Liver (tissue), 9 donors: ENCODE data around the gene CSF2RB. TPM values are rescaled to one million over a fixed set of nuclear protein-coding genes. Genes with fewer than 3 reads are reported as not detected.

Source experiments
- DNase-seq: peaks from one replicate; pipeline ENCODE4 v3.0.0-alpha.2; 2017; ENCODE audit warnings: low spot score
- H3K27ac ChIP-seq, 2 donors: one replicate each; pipeline ENCODE4 v1.7.0; 2013; ENCODE audit warnings: inconsistent platforms in 2 of 2, low read length in 2 of 2, control low read depth in 1 of 2, low read depth in 1 of 2, mild to moderate bottlenecking in 1 of 2
- H3K27me3 ChIP-seq, 4 donors: one replicate each; pipeline versions ENCODE4 v1.6.1 to v1.7.0; 2013; ENCODE audit warnings: low read length in 3 of 4, inconsistent platforms in 1 of 4, mild to moderate bottlenecking in 1 of 4, moderate library complexity in 1 of 4; ENCODE audit not compliant: control insufficient read depth in 4 of 4, insufficient read depth in 4 of 4
- H3K36me3 ChIP-seq, 4 donors: one replicate each; pipeline versions ENCODE4 v1.6.1 to v1.7.0; 2013; ENCODE audit warnings: low read length in 3 of 4, mild to moderate bottlenecking in 3 of 4, low read depth in 1 of 4, moderate library complexity in 1 of 4; ENCODE audit not compliant: control insufficient read depth in 4 of 4, insufficient read depth in 3 of 4
- H3K4me1 ChIP-seq, 4 donors: one replicate each; pipeline versions ENCODE4 v1.6.1 to v1.7.0; 2013; ENCODE audit warnings: low read length in 3 of 4, mild to moderate bottlenecking in 3 of 4, moderate library complexity in 1 of 4; ENCODE audit not compliant: control insufficient read depth in 4 of 4, insufficient read depth in 4 of 4
- H3K4me3 ChIP-seq, 3 donors: one replicate each; pipeline versions ENCODE4 v1.6.1 to v1.7.0; 2013; ENCODE audit warnings: low read length in 3 of 3, control low read depth in 1 of 3, low read depth in 1 of 3, mild to moderate bottlenecking in 1 of 3
- H3K9ac ChIP-seq, 2 donors: one replicate each; pipeline ENCODE4 v1.7.0; 2013; ENCODE audit warnings: low read length in 2 of 2, mild to moderate bottlenecking in 2 of 2, moderate library complexity in 2 of 2, control low read depth in 1 of 2, low read depth in 1 of 2
- H3K9me3 ChIP-seq, 4 donors: one replicate each; pipeline versions ENCODE4 v1.6.1 to v1.7.0; 2013; ENCODE audit warnings: low read length in 3 of 4; ENCODE audit not compliant: control insufficient read depth in 4 of 4
- ATF3 ChIP-seq: IDR thresholded peaks from 2 replicates; pipeline ENCODE4 v1.6.1; 2016; ENCODE audit warnings: antibody characterized with exemption
- CTCF ChIP-seq: fragments of 150-350 bp; IDR thresholded peaks from 2 replicates; pipeline ENCODE4 v1.5.1; 2017; ENCODE audit warnings: improper control_type of control experiment, low read depth, low read length; ENCODE audit not compliant: missing input control
- EGR1 ChIP-seq, 2 donors: IDR thresholded peaks; 2 replicates each; pipeline ENCODE4 v1.6.1; 2016 to 2018; ENCODE audit warnings: antibody characterized with exemption in 2 of 2, low read depth in 2 of 2
- FOXA1 ChIP-seq: IDR thresholded peaks from 2 replicates; pipeline ENCODE4 v1.6.1; 2016; ENCODE audit warnings: antibody characterized with exemption
- FOXA2 ChIP-seq: IDR thresholded peaks from 2 replicates; pipeline ENCODE4 v1.6.1; 2016; ENCODE audit warnings: antibody characterized with exemption
- GABPA ChIP-seq, 2 donors: IDR thresholded peaks in 1 of 2; conservative IDR thresholded peaks in 1 of 2; 2 replicates each; pipeline ENCODE4 v1.6.1; 2016; ENCODE audit warnings: antibody characterized with exemption in 2 of 2, mild to moderate bottlenecking in 1 of 2, moderate library complexity in 1 of 2
- HNF4A ChIP-seq, 2 donors: conservative IDR thresholded peaks; 2 replicates each; pipeline ENCODE4 v1.6.1; 2016; ENCODE audit warnings: antibody characterized with exemption in 2 of 2, mild to moderate bottlenecking in 2 of 2
- HNF4G ChIP-seq: IDR thresholded peaks from 2 replicates; pipeline ENCODE4 v1.6.1; 2016; ENCODE audit warnings: antibody characterized with exemption
- MAX ChIP-seq: IDR thresholded peaks from 2 replicates; pipeline ENCODE4 v1.6.1; 2016; ENCODE audit warnings: antibody characterized with exemption
- NR2F2 ChIP-seq: IDR thresholded peaks from 2 replicates; pipeline ENCODE4 v1.6.1; 2016; ENCODE audit warnings: antibody characterized with exemption
- RAD21 ChIP-seq, 2 donors: IDR thresholded peaks; 2 replicates each; pipeline ENCODE4 v1.6.1; 2016; ENCODE audit warnings: antibody characterized with exemption in 2 of 2, mild to moderate bottlenecking in 2 of 2
- REST ChIP-seq: IDR thresholded peaks from 2 replicates; pipeline ENCODE4 v1.6.1; 2016; ENCODE audit warnings: antibody characterized with exemption, mild to moderate bottlenecking
- RXRA ChIP-seq, 2 donors: IDR thresholded peaks; 2 replicates each; pipeline ENCODE4 v1.6.1; 2017 to 2018; ENCODE audit warnings: antibody characterized with exemption in 2 of 2, mild to moderate bottlenecking in 1 of 2
- SP1 ChIP-seq: IDR thresholded peaks from 2 replicates; pipeline ENCODE4 v1.6.1; 2018; ENCODE audit warnings: antibody characterized with exemption, mild to moderate bottlenecking
- TAF1 ChIP-seq: conservative IDR thresholded peaks from 2 replicates; pipeline ENCODE4 v1.6.1; 2016; ENCODE audit warnings: antibody characterized with exemption, mild to moderate bottlenecking
- YY1 ChIP-seq: IDR thresholded peaks from 2 replicates; pipeline ENCODE4 v1.6.1; 2016; ENCODE audit warnings: antibody characterized with exemption, mild to moderate bottlenecking
- ZBTB33 ChIP-seq: IDR thresholded peaks from 2 replicates; pipeline ENCODE4 v1.6.1; 2016; ENCODE audit warnings: antibody characterized with exemption
- WGBS: extraction: QIAGEN DNeasy Blood & Tissue Kit; methylation state at CpG from one replicate; pipeline ENCODE4 v1.1.7; 2013; 5-methylcytosine and 5-hydroxymethylcytosine counted together
- polyA plus RNA-seq, 2 donors: library from polyadenylated mRNA; stranded (reverse) in 1 of 2; unstranded in 1 of 2; fragments of 200-250 nt in 1 of 2; fragments of >200 nt in 1 of 2; fragmentation: Nextera tagmentation in 1 of 2; extraction: Ambion mirVana in 1 of 2; gene quantifications; one replicate each; pipeline versions ENCODE4 v1.2.1 to v1.2.3, GENCODE V29; 2013 to 2015
- total RNA-seq, 2 donors: library from RNA; depleted of rRNA; stranded (reverse); fragments of >200 nt; gene quantifications; one replicate each; pipeline ENCODE4 v1.2.3, GENCODE V29; 2014
- donor health status: healthy.
- donor health status: healthy.
- donor health status: healthy.
- donor health status: healthy.
- donor health status: healthy.

The CSF2RB gene
- total and polyA plus RNA-seq, 4 donors: 0.72 to 10.5 (median 2.3) TPM

- 80% methylated on average over 14 of the region's 14 CpGs for WGBS
- H3K9ac ChIP-seq: no peak overlapping the region
- no peak for TF ChIP-seq TAF1
- no peak for TF ChIP-seq HNF4G
- TF ChIP-seq RXRA (IDR thresholded peaks at IDR 0.05): no peak
- TF ChIP-seq ATF3: no peak
- TF ChIP-seq FOXA1: no peak
- no peak for TF ChIP-seq REST
- TF ChIP-seq YY1: no peak
- no peak for TF ChIP-seq NR2F2
- no peak for TF ChIP-seq MAX
- TF ChIP-seq RAD21 (IDR thresholded peaks at IDR 0.05): no peak
- TF ChIP-seq FOXA2: no peak
- no peak for TF ChIP-seq SP1
- no peak for TF ChIP-seq HNF4A (conservative IDR thresholded peaks at IDR 0.05)
- no peak for TF ChIP-seq EGR1 (IDR thresholded peaks at IDR 0.05; ENCODE audit: low read depth in 2 of 2)
- TF ChIP-seq GABPA (IDR thresholded peaks at IDR 0.05 in 1 of 2, conservative IDR thresholded peaks at IDR 0.05 in 1 of 2): no peak
- TF ChIP-seq ZBTB33: no peak
- peaks cover 7 to 16% (median 13%) of the 10 kb centered on the region in 4 donors for H3K4me1 ChIP-seq
- DNase-seq: no peak
- no peaks in the 10 kb centered on the region for H3K36me3 ChIP-seq
- no peak overlapping the region for H3K4me3 ChIP-seq
- no peak overlapping the region for H3K27ac ChIP-seq
- no peaks in the 10 kb centered on the region for H3K9me3 ChIP-seq
- peaks cover 0 to 2% (median 0%) of the 10 kb centered on the region in 4 donors for H3K27me3 ChIP-seq
Observed at GRCh38 chr22:36870250-36870649, 43.2 kb upstream of the CSF2RB start.

GRCh38 chr22:36871669-36872081 is 41.8 kb upstream of the CSF2RB start:
- Histone ChIP-seq H3K36me3 (no peaks in the 10 kb centered on the region), H3K27me3 (no peaks in the 10 kb centered on the region), H3K4me3 (no peak overlapping the region), H3K27ac (no peak overlapping the region), H3K9me3 (no peaks in the 10 kb centered on the region), H3K9ac (no peak overlapping the region), H3K4me1 (peaks cover 7 to 16% (median 13%) of the 10 kb centered on the region in 4 donors)
- no peak for DNase-seq
- 73% methylated on average over 11 of the region's 11 CpGs for WGBS
- TF ChIP-seq CTCF: no peak
- TF ChIP-seq TAF1: no peak
